ENCODE results near the gene ISOC2.
A peak's percentile ranks its signal among the peaks of the same experiment; 100 is the strongest.
"Not testable (repeated sequence)": the region's sequence is repeated elsewhere in the genome, so short reads cannot be mapped to it uniquely, and the experiment has no call there.

The ISOC2 gene

GRCh38 chr19:55436847-55437246 is 24.6 kb downstream of the ISOC2 start:
- peak; percentile 9 for DNase-seq

- DNase-seq: no peak
Observed at GRCh38 chr19:55435020-55435419, 26.4 kb downstream of the ISOC2 start.

GRCh38 chr19:55434356-55434919 is 27.0 kb downstream of the ISOC2 start:
- no peak for DNase-seq

- no peak for DNase-seq
Observed at GRCh38 chr19:55433292-55433691, 28.1 kb downstream of the ISOC2 start.

- DNase-seq: no peak
Observed at GRCh38 chr19:55432241-55432959, 29.0 kb downstream of the ISOC2 start.

GRCh38 chr19:55431183-55431582 is 30.3 kb downstream of the ISOC2 start:
- no peak for DNase-seq

- DNase-seq: no peak
Observed at GRCh38 chr19:55426042-55426441, 35.4 kb downstream of the ISOC2 start.

- DNase-seq: no peak
Observed at GRCh38 chr19:55424518-55424917, 36.9 kb downstream of the ISOC2 start.

GRCh38 chr19:55423225-55424005 is 38.0 kb downstream of the ISOC2 start:
- DNase-seq: no peak

GRCh38 chr19:55421281-55421680 is 40.2 kb downstream of the ISOC2 start:
- DNase-seq: not testable (repeated sequence)

GRCh38 chr19:55419624-55420236 is 41.7 kb downstream of the ISOC2 start:
- DNase-seq: no peak

GRCh38 chr19:55419103-55419502 is 42.3 kb downstream of the ISOC2 start:
- no peak for DNase-seq

- DNase-seq: peak; percentile 52
Observed at GRCh38 chr19:55418185-55418584, 43.3 kb downstream of the ISOC2 start.

GRCh38 chr19:55410168-55410567 is 51.3 kb downstream of the ISOC2 start:
- DNase-seq: no peak

- not testable (repeated sequence) for DNase-seq
Observed at GRCh38 chr19:55409179-55409578, 52.3 kb downstream of the ISOC2 start.

GRCh38 chr19:55408533-55408872 is 52.9 kb downstream of the ISOC2 start:
- DNase-seq: no peak

- peak; percentile 99 for DNase-seq
Observed at GRCh38 chr19:55407800-55408532, 53.5 kb downstream of the ISOC2 start.

- DNase-seq: not testable (repeated sequence)
Observed at GRCh38 chr19:55407550-55407799, 54.0 kb downstream of the ISOC2 start, which contains the start of gene UBE2S. Gene UBE2S (minus strand): TSS chr19:55407788. CDS start chr19:55407589, 199 bp downstream.

- peak; percentile 51 for DNase-seq
Observed at GRCh38 chr19:55406826-55407549, 54.5 kb downstream of the ISOC2 start.

- DNase-seq: no peak
Observed at GRCh38 chr19:55406091-55406825, 55.2 kb downstream of the ISOC2 start.

GRCh38 chr19:55405638-55406037 is 55.8 kb downstream of the ISOC2 start:
- no peak for DNase-seq
